C4-2B (cell line): ENCODE results near the gene GRIK2.

Source experiments
- CTCF ChIP-seq: fragments of 450-650 bp; conservative IDR thresholded peaks from 2 replicates; pipeline ENCODE4 v1.5.1; 2017; ENCODE audit warnings: mild to moderate bottlenecking
- ZFX ChIP-seq: fragments of 450-650 bp; IDR thresholded peaks from 2 replicates; pipeline ENCODE4 v1.6.1; 2017

GRCh38 chr6:101537753-101538316 is 144.3 kb downstream of the GRIK2 start:
- no peak for TF ChIP-seq CTCF
- no peak for TF ChIP-seq ZFX
